Cardiac fibroblast (primary cell): Measurements from ENCODE around the gene LIN7B.
"Not testable (repeated sequence)": the region's sequence is repeated elsewhere in the genome, so short reads cannot be mapped to it uniquely, and the experiment has no call there.

Experiments
- DNase-seq, 2 donors: peaks; one replicate each; pipeline versions ENCODE4 v3.0.0 to v3.0.0-alpha.2; 2010; ENCODE audit warnings: low read depth in 2 of 2
- H3K4me3 ChIP-seq, 2 donors: replicated peaks in 1 of 2; 1 replicate in 1 of 2; 2 replicates in 1 of 2; pipeline ENCODE4 v1.5.1; 2011; ENCODE audit warnings: low read depth in 2 of 2, low read length in 2 of 2, mild to moderate bottlenecking in 2 of 2, moderate library complexity in 1 of 2
- TF ChIP-seq, protein P1 (sequence below): IDR thresholded peaks from one replicate; pipeline ENCODE4 v1.5.1; 2011; ENCODE audit warnings: low read depth, mild to moderate bottlenecking, low read length, inconsistent platforms

The LIN7B gene

DNA sequence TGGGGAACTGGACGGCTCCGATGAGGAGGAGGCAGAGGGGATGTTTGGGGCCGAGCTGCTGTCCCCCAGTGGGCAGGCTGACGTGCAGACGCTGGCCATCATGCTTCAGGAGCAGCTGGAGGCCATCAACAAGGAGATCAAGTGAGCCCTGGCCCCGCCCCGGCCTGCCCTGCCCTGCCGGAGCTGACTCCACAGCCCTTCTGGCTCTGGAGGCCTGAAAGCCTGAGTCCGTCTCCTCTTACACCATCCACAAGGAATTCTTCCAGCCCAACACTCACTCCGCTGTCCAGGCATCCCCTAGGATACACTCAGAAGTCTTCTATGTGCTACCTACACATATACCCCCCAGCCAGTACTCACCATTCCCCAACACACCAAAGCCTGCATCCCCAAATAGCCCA, 22.6 kb downstream of the LIN7B start:
- TF ChIP-seq, protein P1, sequence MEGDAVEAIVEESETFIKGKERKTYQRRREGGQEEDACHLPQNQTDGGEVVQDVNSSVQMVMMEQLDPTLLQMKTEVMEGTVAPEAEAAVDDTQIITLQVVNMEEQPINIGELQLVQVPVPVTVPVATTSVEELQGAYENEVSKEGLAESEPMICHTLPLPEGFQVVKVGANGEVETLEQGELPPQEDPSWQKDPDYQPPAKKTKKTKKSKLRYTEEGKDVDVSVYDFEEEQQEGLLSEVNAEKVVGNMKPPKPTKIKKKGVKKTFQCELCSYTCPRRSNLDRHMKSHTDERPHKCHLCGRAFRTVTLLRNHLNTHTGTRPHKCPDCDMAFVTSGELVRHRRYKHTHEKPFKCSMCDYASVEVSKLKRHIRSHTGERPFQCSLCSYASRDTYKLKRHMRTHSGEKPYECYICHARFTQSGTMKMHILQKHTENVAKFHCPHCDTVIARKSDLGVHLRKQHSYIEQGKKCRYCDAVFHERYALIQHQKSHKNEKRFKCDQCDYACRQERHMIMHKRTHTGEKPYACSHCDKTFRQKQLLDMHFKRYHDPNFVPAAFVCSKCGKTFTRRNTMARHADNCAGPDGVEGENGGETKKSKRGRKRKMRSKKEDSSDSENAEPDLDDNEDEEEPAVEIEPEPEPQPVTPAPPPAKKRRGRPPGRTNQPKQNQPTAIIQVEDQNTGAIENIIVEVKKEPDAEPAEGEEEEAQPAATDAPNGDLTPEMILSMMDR: no peak
- DNase-seq: peak; percentile 52 to 69
- H3K4me3 ChIP-seq: no peak overlapping the region

DNA sequence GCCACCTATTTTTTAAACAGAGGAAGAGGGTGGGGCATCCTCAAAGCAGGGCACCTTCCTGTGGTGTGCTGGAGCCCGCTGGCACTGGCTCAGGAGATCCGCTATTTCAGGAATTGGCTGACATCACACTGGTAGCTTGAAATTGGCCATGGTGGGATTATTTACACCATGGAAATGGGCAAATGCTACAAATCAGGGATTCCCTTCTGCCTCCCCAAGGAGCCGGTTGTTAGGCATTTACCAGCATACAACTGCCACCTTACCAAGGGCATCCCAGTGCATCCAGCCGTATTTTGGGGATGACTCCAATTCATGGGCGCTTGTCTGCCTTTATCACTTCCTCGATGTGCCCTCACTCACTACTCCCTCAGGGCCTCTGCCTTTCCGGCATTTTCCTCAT, 26.8 kb downstream of the LIN7B start:
- TF ChIP-seq, protein P1: no peak
- H3K4me3 ChIP-seq: no peak overlapping the region
- no peak for DNase-seq

DNA sequence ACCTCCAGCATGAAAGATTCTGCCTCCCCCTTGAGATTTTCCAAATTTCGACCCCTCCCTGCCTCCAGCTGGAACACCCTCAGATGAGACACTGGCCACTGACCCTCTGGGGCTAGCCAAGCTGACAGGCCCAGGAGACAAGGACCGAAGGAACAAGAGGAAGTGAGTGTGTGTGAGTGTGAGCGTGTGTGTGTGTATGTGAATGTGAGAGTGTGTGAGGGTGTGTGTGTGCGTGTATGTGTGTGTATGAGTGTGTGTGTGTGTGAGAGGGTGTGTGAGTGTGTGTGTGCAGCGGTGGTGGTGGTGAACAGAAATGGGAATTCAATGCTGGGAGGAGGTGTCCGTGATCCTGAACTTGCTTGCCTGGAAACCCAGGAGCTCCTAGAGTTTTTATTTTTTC, 27.2 kb downstream of the LIN7B start:
- DNase-seq: no peak
- H3K4me3 ChIP-seq: no peak overlapping the region
- TF ChIP-seq, protein P1: no peak

DNA sequence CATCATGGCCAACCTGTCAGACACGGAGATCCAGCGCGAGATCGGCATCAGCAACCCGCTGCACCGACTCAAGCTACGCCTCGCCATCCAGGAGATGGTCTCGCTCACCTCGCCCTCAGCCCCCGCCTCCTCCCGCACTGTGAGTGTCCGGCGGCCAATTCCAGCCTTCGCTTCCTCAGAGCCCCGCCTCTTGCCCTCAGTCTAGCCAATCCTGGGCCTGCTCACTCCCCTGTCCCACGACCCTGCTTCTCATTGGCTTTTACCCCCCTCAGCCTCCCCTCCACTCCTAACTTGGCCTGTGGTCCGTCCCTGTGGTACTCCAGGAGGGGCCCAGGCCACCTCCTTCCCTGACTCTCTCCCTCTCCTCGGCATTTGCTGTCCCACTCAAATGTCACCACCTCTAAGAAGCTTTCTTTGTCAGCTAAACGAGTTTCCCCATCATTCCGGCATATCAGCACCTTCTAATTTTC, 28.7 kb downstream of the LIN7B start:
- peak; percentile 91 to 92 for DNase-seq
- TF ChIP-seq, protein P1: no peak
- H3K4me3 ChIP-seq: peak overlapping the region; percentile 72 to 79

DNA sequence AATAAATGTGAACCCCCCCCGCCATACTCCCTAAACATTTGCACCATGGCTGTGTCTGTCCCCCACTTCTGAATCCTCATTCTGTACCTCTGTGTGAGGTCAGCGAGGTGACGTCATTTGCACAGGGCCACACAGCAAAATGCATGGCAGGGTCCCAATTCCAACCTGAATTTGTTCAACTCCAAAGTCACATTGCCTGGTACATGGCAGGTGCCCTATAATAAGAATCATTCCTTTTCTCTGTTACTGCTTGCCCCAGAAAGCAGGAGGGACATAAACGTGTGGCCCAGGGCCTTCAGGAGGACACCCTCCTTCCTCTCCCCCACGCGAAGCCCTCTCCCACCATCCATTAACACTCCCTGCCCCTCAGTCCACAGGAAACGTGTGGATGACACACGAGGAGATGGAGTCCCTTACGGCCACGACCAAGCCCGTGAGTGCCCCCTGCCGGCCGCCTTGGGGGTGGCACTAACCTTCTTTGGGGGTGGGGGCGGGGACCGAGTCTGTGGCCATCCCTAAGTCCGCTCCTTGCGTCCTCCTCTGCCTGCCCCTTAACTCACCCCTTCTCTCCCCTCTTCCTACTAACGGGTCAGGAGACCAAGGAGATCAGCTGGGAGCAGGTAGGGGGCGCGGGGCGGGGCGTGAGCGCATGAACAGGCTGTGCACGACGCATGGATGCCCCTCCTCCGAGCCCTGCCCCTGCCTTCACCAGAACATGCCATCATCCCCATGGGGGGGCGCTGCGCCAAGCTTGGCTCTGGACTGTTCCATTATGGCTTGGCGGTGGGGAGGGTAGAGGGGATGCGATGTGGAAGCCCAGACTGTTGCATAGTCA, 31.6 kb downstream of the LIN7B start:
- peak overlapping the region; percentile 26 to 34 for H3K4me3 ChIP-seq
- TF ChIP-seq, protein P1: peak; percentile 88
- peak; percentile 82 to 86 for DNase-seq

DNA sequence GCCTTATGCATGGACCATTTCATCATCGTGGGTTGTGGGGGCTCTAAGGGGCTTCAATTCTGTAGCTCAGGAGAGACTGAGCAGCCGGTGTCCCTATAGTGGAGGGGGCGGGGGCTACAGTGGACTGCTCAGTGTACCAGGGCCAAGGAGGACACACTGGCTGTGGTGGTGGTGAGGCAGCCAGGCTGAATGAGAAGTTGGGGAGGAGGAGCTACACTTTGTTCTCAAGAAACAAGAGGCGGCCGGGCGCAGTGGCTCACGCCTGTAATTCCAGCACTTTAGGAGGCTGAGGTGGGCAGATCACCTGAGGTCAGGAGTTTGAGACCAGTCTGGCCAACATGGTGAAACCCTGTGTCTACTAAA, 32.2 kb downstream of the LIN7B start:
- DNase-seq: not testable (repeated sequence)
- peak overlapping the region in 1 of 2 donors; percentile 34 for H3K4me3 ChIP-seq

DNA sequence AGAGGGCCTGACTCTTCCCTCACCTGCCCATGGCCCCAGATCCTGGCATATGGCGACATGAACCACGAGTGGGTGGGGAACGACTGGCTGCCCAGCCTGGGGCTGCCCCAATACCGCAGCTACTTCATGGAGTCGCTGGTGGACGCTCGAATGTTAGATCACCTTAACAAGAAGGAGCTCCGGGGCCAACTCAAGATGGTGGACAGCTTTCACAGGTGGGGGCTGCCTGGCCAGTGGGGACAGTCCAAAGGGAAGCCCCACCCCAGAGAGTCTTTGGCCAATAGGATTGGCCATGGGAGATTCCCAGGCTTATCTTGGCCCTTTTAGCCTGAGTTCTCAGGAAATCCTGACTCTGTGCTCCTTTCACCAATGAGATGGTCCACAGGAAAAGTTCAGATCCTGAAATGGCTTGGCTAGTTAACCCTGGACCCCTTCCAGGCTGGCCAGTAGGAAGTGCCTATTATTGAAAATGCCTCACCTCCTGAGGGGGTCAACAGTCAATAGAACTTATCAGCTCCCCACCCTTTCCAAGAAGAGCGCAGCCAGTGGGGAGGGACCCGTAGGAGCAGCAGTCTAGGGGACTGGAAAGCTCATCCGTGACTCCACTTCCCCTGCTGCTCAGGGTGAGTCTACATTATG, 34.0 kb downstream of the LIN7B start:
- DNase-seq: no peak

More for the DNA sequence above, 34.0 kb downstream of the LIN7B start:
- H3K4me3 ChIP-seq: no peak overlapping the region
- TF ChIP-seq, protein P1: no peak
